Suppressor macrophage (primary cell): Measurements from ENCODE around the gene FXN.
"Not testable (repeated sequence)": the region's sequence is repeated elsewhere in the genome, so short reads cannot be mapped to it uniquely, and the experiment has no call there.

ENCODE experiments used
- DNase-seq, 4 experiments: peaks; one replicate each; pipeline ENCODE4 v3.0.0-alpha.2; 2020 to 2022

Gene FXN

DNA sequence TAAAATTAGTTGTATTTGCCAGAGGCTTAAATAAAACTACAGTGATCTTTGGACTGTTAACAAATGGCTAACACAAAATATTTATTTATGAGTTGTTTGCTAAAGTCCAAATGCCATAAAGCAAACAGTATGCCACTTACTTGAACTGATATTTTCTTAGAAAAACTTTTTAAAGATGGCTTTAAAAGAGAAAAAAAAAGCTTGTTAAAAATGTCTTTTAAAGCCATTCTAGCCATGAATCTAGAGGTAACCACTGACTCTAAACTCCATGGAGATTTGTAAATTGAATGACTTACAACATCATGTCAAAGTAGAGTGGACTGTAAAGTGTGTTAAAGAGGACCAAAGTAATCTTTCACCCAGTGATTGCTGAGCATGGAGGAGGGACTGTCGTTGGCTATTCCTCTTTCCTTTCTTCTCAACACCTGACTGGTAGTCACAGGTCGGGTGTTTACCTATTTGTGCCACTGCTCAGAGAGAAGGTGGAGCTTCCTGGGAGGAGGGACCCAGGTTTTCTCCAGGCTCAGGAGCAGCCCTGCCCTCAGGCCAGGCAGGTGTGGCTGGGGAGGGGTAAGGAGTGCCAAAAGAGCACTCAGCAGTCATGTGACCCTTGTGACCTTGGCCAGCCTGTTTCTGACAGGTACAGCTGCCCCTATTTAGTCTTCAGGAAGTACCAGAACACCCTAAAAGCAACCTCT lies 69.4 kb downstream of the FXN start:
- DNase-seq = no peak

DNA sequence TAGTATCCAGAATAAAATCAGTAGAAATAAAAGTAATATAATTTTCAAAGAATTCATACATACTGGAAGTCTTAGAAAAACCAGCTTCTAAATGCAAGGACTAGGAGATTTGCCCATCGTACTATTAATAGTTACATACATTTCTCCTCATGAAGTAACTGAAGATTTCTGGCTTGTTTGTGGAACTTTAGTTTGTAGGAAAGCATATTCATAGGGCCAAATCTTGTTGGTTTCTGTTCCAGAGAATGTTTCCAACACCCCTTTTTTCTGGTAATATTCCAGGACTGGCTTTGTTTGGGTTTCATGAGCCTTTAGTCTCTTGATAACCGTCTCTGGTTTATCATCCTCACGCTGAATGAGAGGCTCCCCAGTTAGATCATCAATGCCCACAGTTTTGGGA lies 72.2 kb downstream of the FXN start:
- peak in 1 of 4 experiments; percentile 0 for DNase-seq

DNA sequence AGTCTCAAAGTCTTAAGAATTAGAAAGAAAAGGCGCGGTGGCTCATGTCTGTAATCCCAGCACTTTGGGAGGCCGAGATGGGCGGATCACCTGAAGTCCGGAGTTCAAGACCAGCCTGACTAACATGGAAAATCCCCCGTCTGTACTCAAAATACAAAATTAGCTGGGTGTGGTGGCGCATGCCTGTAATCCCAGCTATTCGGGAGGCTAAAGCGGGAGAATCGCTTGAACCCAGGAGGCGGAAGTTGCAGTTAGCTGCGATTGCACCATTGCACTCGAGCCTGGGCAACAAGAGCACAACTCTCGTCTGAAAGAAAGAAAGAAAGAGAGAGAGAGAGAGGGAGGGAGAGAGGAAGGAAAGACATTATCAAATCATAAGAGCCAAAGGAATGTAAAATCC lies 73.2 kb downstream of the FXN start:
- DNase-seq = not testable (repeated sequence)

DNA sequence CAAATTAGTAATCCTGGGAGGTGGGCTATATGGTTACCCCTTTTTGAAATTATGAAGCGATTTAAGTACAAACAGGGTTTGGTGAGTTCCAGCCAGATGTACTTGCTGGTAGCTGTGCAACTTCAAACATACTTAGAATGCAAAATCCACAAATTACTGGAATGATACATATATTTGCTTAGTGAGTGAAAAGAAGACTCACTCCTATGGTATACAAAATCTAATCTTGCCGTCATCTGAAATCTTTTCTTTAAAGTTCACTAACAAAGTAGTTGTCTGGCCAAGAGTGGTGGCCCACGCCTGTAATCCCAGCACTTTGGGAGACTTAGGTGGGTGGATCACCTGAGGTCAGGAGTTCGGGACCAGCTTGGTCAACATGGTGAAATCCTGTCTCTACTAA lies 73.6 kb downstream of the FXN start:
- DNase-seq = no peak

DNA sequence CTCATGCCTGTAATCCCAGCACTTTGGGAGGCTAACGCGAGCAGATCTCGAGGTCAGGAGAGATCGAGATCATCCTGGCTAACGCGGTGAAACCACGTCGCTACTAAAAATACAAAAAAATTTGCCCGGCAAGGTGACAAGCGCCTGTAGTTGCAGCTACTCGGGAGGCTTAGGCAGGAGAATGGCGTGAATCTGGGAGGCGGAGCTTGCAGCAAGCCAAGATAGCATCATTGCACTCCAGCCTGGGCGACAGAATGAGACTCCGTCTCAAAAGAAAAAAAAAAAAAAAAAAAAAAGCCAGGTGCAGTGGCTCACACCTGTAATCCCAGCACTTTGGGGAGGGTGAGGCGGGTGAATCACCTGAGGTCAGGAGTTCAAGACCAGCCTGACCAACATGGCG lies 77.1 kb downstream of the FXN start:
- not testable (repeated sequence) for DNase-seq

DNA sequence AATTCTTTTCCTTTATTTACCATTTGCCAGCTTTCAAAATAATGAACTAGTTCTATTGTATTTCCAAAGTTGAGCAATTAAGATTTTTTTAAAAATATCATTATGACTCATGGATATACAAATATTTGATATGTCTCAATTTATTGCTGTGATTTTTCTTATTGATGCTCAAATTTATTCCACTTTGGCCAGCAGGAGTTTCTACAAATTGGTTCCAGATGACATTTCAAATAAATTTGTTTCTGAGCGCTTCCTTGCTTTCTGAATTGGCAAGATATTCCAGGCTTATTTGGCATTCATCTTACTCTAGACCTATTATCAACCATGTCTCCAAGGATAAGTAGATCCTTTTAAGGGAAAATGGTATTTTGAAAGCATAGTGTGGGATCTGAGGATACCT lies 80.1 kb downstream of the FXN start:
- DNase-seq = no peak

DNA sequence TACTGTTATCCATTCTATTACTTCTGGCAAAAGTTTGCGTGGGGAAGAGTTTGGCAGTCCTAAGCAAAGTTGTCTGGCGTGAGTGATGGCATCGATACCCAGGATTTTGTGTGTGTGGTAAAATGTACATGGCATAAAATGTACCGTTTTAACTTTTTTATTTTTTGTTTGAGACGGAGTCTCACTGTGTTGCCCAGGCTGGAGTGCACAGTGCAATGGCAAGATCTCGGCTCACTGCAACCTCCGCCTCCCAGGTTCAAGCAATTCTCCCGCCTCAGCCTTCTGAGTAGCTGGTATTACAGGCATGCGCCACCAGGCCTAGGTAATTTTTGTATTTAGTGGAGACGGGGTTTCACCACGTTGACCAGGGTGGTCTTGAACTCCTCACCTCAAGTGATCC lies 83.1 kb downstream of the FXN start:
- no peak for DNase-seq

DNA sequence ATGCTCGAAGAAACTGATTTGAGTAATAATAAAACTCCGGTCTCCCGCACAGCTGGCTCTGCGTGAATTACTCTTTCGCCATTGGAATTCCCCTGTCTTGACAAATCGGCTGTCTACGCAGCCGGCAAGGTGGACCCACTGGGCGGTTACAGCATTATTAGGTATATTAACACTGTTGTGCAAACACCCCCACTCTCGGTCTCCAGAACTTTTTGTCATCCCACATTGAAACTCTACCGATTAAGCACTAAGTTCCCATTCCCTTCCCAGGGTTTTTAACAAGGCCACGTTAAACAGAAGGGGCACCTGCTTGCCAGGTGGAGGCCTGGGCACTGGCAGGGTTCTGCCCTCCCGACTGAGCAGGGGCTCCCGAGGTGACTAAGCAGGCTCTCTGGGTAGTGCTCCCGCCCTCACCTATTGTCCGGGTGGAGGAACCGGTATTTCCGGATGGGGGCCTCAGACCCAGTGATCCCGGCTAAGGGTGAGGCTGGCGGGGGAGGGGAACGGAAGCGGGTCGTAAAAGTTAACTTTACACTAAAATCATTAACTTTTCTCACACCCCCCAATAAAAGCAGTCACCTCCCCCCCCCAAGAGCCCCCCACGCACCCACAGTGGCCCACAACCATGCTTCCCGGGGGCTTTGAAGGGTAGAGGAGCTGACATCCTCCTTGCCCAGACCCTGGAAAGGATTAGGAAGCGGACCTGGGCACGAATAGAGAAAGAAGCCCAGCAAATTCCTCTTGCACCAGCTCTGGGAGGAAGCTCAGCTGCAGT lies 85.0 kb downstream of the FXN start:
- DNase-seq = peak in 2 of 4 experiments; percentile 0 to 59

DNA sequence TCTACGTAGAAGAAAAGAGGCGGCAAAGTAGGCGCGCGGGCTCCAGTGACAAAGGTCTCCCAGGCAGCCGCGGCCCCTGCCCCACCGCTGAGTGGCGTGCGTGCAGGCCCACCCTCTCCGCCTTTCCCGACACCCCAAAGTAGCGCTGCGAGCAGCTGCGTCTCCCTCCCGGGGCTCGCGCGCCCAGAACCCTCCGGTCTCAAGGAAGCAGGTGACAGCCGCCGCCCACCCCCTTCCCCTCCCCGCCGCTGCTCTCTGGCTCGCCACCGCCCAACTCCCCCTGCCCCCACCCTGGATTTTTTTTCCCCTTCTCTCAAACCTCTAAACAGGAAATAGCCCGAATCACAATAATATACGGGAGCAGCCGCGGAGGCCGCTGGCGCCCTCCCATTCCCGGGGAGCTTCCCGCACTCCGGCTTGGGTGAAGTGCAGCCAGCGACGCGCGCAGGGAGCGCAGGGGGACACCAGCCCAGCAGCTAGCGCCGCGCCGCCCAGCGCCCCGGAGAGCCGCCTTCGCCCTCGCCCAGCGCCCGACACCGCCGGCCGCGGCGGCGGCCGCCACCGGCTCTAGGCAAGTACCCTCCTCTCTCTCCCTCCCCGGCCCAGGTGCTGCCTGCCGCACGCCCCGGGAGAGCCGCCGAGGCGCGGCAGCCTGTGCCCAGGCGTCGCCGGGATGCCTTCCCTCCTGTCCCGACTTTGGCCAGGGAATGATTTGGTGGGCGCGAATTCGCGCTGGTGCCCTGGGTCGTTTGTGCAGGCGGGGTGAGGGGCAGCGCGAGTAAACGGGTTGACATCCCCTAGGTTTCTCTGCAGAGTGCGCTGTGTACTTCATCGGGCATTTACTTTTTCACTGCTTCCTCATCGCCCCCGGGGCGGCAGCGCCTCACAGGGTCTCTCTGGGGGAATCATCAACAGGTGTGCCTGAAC lies 85.9 kb downstream of the FXN start:
- DNase-seq = peak; percentile 31 to 63 (median 46)

DNA sequence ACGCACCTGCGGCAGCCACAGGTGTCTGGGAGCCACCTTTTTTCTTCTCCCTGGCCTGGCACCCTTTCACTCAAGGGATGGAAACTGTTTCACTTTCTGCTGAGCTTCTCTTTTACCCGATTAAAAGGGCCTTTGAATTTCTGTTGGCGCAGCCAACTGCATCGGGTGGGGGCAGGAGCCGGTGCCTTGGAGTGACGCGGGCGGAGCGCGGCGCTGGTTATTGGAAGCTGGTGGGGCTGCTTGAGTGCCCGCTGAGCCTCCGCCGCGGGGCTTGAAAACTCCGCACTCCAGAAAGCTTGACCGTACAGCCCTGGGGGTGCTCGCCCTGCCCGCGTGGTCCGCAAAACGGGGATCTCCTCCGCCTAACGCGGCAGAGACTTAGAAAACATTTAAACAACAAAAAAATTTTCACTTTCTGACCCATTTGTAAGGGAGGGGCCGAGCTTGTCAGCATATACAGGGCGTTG lies 86.6 kb downstream of the FXN start:
- DNase-seq = peak; percentile 29 to 73 (median 56)

DNA sequence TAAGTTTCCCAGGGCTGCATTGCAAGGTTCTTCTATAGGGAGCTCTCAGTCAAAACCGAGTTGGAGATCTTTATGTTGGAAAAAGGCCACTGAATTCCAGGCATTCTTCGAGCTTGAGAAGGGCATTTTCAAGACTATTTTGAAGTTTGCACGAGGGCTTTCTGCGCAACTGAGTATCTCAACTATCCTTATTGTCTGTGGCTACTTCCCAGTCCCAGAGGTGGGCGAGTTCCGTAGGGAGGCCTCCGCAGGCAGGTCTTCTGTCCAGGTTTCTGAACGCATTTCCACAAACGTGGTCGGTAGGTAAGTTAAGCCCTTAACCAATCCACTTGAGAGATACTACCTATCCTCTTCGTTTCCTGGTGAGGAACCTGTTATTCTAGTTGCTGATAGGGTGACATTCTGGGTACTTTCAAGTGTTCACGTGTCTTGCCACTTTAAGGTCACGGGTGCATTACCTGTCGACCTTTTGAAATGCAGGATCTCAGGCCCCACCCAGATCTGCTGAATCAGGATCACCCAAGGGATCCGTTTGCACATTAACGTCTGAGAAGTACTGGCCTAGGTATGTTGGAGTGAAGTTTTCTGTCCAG lies 87.1 kb downstream of the FXN start:
- DNase-seq = no peak

DNA sequence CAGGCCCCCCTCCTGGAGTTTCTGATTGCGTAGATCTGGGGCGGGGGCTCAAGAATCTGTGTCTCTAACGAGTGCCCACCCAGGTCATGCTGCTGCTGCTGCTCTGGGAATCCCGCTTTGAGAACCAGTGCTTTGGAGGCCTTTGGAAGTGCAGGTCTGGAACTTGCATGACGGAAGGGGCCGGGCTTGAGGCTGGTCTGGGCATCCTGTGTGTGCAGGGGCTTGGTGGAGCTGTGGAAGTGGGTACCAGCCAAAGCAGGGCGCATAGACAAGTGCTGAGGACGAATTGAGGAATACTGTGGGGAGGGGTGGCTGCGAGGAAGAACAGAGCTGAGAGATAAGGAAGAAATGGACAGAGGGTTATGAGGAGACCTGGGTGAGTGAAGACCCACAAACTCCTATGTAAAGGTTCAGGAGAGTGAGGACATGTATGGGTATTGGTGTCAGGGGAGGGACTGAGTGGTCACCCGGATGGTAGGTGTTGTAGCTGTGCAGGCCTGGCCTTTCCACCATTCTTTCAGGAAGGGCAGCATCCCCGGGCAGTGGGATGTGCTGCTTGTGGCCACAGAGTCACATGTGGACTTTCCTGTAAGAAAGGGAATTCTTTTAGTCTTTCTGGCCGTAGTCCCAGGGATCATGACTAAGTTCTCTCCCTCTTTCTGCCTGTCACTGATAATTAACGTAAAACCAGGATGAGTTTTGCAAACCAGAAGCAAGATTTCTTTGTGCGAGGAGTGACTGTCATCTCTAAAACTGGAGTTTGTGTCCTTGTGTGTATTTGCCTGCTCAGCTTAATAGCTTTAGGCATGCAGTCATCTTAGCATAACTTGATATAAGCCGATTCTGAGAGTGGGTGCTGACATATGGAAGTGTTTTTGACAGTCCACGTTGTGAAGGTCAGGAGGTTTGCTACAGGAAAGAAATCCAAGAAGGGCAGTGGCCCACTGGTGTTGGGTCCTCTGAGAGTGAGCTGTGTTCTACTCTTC lies 95.2 kb downstream of the FXN start:
- no peak for DNase-seq

DNA sequence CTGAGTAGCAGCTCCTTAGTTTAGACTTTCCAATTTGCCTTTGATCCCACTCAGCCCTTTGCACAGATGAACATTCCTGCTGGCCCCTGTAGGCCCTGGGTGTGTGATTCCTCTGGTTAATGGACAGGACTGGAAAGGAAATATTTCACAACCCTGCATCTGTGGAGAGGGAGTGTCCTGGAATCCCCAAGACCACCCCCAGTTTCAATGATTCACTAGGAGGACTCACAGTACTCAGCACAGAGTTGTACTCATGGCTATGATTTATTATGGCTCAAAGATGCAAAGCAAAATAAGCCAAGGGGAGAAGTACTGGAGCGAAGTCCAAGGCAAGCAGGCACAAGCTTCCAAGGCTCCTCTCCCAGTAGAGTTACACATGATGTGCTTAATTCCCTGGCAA lies 96.1 kb downstream of the FXN start:
- no peak for DNase-seq

DNA sequence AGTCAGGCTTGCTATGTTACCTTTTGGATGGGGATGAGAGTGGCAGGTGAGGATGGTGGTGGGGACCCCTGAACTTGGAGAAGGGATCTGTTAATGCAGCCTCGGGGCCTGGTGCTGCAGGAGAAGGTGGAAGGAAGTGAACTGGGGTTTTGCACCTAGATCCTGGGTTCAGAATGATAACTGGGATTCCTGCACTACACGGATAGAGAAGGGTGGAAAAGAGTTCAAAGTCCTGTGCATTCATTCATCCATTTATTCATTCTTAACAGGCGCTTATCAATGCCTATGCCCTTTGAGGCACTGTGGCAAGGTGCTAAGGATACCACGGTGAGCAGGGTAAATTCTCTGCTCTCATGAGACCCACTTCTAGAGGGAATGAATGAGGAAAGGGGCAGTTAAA lies 96.8 kb downstream of the FXN start:
- DNase-seq = no peak

DNA sequence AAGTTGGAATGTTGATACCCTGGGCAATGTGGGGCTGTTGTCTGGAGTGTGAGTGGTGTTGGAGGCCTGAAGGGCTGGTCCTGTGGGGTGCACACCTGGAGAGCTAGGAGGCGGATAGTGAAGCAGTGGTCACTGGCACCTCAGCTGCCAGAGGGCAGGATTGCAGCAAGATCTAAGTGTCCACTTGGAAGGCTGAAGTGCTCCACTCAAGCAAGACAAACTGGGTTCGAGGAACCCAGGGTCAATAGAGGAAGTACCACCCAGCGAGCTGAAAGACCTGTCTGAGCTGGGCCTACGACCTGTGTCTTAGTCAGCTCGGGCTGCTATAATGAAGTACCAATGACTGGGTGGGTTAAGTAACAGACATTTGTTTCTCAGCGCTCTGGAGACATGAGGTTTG lies 98.9 kb downstream of the FXN start:
- DNase-seq = no peak

DNA sequence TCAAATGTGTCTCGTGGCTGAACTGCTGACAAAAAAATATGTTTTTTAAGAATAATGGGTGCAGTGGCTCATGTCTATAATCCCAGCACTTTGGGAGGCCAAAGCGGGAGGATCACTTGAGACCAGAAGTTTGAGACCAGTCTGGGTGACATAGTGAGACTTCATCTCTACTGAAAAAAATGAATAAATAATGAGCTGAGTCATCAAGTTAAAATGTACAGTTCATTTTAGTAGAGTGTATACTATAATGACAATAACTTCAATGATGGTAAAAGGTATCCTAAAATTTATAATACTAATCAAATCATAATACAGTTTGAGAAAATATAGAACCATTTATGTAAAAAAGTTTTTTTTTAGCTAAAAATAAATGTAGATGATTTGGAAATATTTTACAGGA lies 100.6 kb downstream of the FXN start:
- no peak for DNase-seq

DNA sequence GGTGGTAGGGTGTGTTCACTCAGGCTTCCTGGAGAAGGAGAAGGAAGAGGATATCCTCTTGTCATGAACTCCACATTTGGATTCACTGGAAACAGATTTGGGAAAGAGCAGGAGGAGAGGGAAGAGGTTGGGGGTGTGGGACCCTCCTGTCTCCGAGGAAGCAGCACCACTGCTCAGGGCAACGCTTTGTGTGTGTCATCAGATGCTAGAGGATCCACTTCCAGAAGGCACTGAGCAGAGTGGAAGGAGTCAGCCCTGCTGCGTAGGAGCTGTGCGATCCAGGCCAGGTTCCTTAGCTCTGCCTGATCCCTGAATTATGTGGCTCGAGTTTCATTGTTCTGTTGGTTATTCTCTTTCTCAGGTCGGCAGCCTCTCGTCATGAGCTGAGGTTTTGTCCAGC lies 101.2 kb downstream of the FXN start:
- DNase-seq = no peak

DNA sequence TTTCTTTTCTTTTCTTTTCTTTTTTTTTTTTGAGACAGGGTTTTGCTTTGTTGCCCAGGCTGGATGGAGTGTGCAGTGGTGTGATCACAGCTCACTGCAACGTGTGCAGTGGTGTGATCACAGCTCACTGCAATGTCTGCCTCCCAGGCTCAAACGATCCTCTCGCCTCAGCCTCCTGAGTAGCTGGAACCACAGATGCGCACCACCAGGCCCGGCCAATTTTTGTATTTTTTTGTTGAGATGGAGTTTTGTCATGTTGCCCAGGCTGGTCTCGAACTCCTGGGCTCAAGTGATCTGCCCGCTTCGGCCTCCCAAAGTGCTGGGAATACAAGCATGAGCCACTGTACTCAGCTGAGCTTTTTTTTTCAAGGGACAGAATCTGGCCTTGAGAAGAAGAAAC lies 101.8 kb downstream of the FXN start:
- DNase-seq = no peak

DNA sequence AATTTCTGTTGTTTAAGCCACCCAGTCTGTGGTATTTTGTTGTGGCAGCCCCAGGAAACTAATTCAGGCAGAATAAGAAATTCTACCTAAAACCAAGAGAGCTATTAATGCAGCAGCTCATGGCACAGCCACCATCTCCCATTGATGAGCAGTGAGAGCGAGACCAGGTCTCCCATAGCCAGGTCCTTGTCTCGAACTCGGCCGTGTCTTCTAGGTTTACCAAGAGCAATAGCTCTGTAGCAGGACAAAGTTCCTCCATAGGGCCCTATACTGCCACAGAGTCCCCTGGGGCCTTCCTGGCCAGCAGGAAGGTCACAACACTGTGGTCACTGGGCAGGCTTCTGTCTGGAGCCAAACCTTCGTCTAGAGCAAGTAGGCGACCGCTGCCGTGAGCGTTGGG lies 104.0 kb downstream of the FXN start:
- no peak for DNase-seq

DNA sequence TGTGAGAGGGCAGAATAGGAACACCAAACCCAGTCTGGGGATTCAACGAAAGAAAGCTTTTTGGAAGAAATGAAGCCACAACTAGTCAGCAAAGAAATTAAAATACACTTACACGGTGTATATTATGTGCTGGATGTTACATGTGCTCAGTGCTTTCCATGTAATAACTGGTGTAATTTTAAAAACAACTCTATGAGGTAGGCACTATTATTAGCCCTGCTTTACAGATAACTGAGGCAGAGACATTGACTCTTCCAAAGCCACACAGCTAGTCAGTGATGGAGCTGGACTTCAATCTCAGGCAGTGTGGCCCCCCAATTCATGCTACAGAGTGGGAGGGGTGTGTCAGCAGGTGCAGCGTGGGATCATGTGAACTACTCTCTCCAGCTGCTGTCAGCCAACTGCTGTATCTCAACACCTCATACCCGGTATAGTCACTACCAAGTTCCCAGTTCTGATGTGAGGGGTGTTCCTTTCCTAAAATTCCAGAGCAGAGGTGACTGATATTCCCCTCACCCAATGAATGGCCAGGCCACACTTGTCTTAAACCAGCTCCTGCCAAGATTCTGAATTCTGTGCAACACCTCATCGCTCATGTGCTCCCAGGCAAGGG lies 104.7 kb downstream of the FXN start:
- no peak for DNase-seq

DNA sequence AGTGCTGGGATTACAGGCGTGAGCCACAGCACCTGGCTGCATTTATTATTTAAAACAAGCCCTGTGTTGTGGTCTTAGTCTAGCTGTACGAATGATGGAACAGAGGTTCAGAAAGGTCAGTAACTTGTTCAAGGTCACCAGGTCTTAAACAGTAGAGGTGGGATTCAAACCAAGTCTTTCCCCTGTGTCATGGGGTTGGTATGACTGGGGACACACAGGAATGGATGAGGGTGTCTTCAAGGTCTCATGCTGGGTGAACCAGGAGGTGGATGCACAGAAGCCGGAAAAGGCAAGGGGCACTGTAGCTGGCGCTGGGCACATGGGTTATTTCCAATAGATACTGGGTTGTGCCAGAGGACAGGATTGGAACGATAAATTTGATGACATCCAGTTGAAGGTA lies 106.3 kb downstream of the FXN start:
- no peak for DNase-seq
